Stimulated activated CD4-positive, alpha-beta T cell treated with anti-CD3 and anti-CD28 coated beads, Interleukin-2, amount 100 ng/mL, for 24 hours (primary cell): ENCODE measurements around the gene APC.
"Not testable (repeated sequence)": the region's sequence is repeated elsewhere in the genome, so short reads cannot be mapped to it uniquely, and the experiment has no call there.

Source experiments
- DNase-seq, 2 donors: peaks; one replicate each; pipeline ENCODE4 v3.0.0-alpha.2; 2020

Gene APC

GRCh38 chr5:112737463-112738190 is at the start of gene APC:
TSS of gene APC (plus strand) at chr5:112737885. CDS start at chr5:112754891, 17,006 bp downstream.
- peak; percentile 83 to 88 for DNase-seq

DNA sequence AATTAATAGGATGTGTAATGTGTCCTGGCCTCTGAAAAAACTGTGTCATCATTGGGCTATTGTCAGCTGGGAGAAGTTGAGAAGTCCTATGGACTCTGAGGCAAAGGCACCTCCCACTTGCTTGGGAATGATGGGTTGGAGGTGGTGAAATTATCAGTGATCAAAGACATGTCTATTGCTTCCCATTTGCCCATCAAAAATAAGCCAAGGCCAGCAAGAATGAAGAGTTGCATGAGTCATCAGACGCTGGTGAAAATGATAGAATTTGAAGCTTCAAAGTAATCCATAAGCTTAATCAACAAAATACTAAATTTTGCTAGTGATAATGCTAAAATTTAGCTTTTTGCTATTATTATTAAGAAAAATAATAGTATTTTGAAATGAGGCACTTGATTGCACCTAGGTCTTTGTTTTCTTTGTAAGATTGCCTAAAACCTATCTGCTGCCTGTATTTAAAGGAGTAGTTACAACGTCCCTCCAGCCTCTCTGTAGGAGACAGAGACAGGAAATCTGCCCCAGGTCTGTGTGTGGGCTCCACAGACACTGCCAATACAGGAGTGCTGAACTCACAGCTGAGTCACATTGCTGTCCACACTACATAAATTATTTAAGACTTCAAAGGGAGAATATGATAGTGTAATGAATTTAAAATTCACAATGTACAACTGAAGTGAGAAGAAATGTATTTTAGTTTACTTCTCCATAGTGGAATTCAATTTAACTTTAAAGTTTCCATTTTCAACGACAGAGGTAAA is 48.4 kb upstream of the APC start:
- DNase-seq: no peak

DNA sequence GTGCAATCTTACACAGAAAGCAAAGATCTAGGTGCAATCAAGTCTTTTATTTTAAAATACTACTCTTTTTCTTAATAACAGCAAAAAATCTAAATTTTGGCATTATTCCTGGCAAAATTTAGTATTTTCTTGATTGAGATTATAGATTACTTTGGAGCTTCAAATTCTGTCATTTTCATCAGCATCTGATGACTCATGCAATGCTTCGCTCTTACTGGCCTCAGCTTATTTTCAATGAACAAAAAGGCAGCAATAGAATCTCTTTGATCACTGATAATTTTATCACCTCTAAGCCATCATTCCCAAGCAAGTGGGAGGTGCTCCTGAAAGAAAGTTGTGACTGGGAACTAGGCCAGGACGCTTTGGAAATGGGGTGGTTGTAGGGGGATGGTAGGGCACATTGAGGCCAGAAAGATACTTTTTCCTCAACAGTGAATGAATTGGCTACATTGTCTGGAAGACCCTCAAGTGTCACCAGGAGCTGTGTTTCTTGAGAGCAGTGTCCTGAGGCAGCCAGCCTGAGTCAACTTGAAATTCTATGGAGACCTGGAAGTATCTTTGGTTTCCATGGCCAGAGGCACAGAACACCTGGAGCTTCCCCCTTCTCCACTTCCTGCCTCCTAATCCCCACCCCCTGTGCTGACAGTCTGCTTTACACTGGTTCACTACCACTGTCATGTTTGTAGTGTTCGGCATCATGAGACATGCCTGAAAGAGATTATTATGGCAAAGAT is 46.9 kb upstream of the APC start:
- no peak for DNase-seq

DNA sequence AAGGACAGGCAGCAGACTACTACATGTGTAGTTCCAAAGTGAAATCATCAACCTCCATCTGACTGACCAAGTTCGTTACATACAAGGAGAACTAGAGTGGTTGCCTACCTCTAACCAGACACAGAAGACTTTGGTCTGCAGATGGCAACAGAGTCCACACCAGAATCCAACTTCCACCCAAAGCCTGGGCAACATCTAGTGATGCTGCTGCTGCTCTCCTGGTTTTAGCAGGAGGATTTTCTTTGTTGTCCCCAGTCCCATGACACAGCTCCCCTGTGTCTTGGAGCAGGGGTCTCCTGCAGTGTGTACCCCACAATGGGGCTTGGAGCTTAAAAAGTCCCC is 46.4 kb upstream of the APC start:
- no peak for DNase-seq

DNA sequence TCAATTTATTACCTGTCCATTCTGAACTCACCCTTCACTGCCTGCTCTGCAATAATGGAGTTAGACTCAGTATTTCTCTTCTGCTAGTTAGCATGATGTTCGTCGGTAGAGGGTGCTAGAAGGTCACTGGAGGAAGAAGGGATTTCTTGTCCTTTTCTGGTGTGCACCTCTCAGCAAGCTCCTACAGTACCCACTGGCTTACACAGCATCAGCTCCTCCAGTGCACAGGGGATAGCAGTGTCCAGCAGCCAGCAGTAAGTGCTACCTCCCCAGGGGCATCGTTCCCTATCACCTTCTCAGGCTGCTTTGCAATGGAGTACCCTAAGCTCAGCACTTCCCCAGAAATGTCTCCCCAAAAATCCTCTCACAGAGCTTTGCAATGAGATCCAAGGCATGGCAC is 45.9 kb upstream of the APC start:
- no peak for DNase-seq

DNA sequence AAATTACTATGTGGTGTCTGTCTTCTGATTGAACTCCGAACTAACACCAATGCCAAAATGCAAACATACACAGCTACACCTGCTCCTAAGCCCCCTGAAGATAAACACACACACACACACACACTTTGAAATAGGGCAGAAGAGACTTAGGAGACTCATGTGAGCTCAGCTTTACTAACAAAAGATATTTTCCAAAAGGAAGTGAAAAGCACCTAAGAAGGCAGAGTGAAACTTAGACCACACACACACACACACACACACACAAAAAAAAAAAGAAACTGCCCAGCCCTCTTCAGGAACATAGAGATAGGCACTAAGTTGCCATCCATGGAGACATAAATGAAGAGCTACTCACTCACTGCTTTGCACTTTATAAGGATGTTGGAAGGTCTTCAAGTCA is 45.2 kb upstream of the APC start:
- DNase-seq: no peak

DNA sequence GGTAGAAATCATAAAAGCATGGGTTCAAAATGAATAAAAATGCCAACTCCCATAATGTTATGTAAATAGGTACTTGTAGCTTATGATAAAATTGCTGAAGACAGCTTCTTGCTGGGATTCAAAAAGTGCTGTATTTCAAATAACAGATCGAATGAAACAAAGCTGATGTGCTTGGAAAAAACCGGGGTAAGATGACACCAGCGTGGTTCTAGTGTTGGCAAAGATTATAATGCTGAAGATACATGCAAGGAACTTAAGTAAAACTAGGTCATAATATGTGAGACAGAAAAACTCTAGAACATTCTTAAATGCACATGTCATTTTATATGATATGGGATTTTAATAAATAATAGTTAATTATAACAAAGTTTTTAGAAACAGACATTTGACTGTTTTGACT is 44.4 kb upstream of the APC start:
- DNase-seq: no peak

DNA sequence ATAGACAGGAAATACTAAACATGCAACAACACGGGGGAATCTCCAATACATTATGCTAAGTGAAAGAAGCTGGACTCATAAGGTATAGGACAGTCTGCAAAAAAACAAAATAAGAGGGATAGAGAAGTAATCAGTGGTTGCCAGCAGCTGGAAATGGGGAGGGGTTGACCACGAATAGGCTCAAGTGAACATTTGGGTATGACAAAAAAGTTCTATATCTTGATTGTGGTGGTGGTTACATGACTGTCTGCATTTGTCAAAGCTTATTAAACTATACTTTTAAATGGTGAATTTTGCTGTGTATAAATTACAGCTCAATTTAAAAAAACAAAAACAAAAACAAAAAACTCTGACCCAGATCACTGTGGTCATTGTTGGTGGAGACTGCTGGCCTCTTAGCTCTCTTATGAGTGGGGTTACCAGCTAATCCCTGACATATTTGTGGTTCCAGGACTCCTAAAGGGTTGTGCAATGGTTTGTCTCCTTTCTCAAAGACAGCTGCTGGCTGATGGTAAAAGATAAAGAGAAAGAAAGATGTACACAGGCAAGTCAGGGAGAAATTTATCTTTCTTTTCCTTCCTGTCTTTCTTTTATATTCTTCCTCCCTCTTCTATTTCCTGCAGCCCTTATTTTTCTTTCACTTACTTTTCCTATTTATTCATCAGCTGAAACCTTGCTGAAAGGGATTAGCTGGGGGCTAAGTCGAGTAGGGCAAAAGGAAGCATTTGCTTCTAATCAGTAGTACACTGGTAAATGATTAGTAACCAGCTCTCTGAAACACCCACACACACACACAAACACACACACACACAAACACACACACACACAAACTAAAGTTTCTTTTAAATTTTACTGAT is 42.6 kb upstream of the APC start:
- DNase-seq: no peak

- no peak for DNase-seq
Observed at GRCh38 chr5:112696786-112697185, 40.9 kb upstream of the APC start.

DNA sequence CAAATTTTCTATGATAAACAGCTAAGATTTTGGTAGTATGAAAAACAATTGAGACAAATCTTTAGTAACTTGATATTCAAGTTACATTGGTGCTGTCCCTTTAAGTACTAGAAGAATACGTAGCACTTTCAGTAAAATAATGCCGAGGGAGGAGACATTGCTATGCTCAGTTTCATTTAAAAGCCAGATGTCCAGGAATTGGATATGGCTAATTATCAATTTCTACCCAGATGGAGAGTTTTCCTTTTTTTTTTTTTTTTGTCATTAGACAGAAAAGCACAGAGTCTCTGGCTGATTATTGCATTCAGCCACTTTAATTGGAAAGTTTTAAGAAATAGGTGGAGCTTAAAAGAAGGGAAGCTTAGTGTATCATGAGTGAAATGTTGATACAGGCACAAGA is 40.4 kb upstream of the APC start:
- DNase-seq: no peak

GRCh38 chr5:112697833-112698232 is 39.9 kb upstream of the APC start:
- no peak for DNase-seq

GRCh38 chr5:112703866-112704820 is 33.5 kb upstream of the APC start:
- no peak for DNase-seq

DNA sequence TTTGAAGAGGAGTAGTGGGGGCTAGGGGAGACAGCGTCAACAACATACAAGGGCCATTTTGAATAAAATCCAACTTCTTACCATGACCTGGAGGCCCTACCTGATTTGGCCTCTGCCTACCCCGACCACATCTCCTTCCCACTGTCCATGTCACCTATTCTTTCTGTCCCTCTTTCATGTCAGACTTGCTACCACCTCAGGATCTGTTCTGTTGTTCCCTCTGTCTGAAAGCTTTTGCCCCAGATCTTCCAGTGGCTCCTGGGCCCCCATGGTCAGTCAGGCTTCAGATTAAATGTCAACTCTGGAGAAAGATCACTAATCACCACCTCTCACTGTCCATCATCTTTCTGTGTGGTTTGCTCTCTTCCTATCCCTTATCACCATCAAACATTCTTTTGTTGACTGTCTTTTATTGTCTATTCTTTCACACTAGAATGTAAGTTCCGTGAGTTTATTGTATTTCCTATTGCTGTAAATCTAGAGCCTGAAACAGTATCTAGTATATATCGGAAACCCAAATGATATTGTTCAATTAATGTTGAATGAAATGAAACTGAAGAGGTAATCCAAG is 31.2 kb upstream of the APC start:
- no peak for DNase-seq

DNA sequence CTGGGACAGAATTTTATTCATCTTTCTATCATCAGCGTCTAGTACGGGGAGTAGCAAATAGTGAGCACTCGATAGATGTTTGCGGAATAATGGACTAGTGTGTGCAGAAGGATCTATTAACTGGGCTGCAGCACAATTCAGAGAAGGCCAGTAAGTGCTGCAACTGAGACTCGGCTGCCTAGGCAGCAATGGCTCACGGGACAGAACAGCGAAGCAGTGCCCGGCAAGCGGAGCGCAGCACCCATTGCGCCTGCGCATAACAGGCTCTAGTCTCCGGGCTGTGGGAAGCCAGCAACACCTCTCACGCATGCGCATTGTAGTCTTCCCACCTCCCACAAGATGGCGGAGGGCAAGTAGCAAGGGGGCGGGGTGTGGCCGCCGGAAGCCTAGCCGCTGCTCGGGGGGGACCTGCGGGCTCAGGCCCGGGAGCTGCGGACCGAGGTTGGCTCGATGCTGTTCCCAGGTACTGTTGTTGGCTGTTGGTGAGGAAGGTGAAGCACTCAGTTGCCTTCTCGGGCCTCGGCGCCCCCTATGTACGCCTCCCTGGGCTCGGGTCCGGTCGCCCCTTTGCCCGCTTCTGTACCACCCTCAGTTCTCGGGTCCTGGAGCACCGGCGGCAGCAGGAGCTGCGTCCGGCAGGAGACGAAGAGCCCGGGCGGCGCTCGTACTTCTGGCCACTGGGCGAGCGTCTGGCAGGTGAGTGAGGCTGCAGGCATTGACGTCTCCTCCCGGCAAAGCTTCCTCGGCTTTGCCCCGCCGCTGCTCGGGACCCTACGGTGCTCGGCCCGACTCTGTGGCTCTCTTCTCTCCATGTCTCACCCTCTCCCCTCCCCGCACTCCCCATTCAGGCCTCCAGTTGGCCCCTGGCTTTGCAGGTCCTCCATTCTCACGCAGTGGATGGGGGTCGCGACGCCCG is 30.2 kb upstream of the APC start:
- DNase-seq: peak; percentile 95 to 96

DNA sequence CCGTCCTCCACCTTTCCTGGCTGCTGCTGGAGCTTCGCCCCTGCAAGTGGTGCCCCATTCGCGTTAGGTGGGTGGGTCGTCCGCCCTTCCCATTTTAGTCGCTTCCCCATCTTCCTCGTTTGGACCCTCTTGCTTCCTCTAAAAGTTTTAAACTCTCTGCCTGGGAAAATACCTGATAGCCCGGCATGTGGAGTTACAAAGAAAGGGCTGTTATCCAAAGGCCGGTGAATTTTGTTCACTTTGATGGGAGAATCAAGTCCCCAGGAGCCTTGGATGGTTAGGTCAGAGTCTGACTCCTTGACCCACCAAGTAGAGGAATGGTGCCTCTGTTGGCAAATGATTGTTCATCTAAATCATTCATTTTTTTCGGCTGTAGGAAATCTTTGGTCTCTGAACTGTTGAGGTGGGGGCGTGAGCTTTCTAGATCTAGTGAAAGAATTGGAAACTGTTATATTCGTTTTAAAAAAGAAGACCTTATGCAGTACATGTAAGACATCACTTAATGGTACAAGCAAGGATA is 29.5 kb upstream of the APC start:
- DNase-seq: no peak

- no peak for DNase-seq
Observed at GRCh38 chr5:112709416-112709815, 28.3 kb upstream of the APC start.

DNA sequence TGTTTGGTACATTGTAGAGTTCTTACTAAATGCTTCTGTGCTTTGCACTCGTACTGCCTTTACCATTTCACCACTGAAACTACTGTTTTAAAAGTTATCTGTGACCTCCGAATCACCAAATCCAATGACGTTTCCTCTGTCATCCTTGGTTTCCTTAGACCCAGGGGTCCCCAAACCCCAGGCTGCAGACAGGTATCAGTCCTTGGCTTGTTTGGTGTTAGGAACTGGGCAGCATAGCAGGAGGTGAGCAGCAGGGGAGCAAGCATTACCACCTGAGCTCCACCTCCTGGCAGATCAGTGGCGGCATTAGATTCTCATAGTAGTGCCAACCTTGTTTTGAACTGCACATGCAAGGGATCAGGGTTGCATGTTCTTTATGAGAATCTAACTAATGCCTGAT is 26.8 kb upstream of the APC start:
- DNase-seq: no peak

DNA sequence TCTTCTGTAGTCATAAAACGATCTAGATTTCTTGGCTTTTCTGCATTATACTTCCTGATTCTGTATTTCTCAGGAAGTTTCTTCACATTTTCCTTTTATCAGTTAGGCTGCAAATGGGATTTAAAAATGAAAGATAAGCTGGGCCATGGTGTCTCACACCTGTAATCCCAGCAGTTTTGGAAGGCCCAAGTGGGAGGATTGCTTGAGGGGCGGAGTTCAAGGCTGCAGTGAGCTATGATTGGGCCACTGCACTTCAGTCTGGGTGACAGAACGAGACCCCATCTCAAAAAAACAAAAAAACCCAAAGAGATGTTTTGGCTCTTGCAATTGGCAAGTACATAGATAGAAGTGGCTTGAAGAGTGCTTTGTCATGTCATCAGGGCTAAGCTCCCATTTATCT is 26.2 kb upstream of the APC start:
- no peak for DNase-seq

DNA sequence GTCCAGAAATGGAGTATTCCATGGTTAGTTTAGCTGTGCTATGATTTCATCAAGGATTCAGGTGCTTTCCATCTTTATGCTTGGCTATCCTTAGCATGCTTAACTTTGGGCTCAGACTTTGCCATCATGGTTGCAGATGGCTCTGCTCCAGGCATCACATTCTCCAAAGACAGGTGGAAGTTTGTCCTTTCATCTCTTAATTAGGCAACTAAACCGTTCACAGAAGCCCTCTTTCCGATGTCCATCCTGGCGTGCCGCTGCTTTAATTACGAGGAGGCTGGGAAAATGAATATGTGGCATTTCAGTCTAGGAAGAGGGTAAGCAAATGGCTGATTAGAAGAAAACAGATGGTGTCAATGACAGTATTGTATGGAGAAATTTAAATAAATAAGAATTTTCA is 24.5 kb upstream of the APC start:
- DNase-seq: no peak

- DNase-seq: not testable (repeated sequence)
Observed at GRCh38 chr5:112716895-112717294, 20.8 kb upstream of the APC start.
